GM20000 (cell line): ENCODE measurements around the gene LRRC40.

ENCODE experiments used
- DNase-seq: peaks from one replicate; pipeline ENCODE4 v3.0.0; 2012; ENCODE audit warnings: low spot score
- CTCF ChIP-seq: IDR thresholded peaks from 2 replicates; pipeline ENCODE4 v1.5.1; 2012; ENCODE audit warnings: mild to moderate bottlenecking, control low read depth; ENCODE audit errors: extremely low read depth, missing control alignments

LRRC40 gene

GRCh38 chr1:70228670-70229069 lies 23.3 kb upstream of the LRRC40 start:
- DNase-seq, result no peak
- no peak for TF ChIP-seq CTCF

GRCh38 chr1:70227439-70227838 lies 22.1 kb upstream of the LRRC40 start:
- no peak for TF ChIP-seq CTCF
- DNase-seq, result peak; percentile 11

GRCh38 chr1:70224954-70225353 lies 19.6 kb upstream of the LRRC40 start:
- TF ChIP-seq CTCF, result no peak
- no peak for DNase-seq

- no peak for DNase-seq
- TF ChIP-seq CTCF, result no peak
Observed at GRCh38 chr1:70222716-70223235, 17.4 kb upstream of the LRRC40 start.

GRCh38 chr1:70221238-70222121 lies 16.1 kb upstream of the LRRC40 start, which contains the start of gene SRSF11:
Gene SRSF11 (plus strand): TSS chr1:70221380. CDS start chr1:70221637, 257 bp downstream.
- DNase-seq, result peak; percentile 91
- no peak for TF ChIP-seq CTCF

- DNase-seq, result no peak
- no peak for TF ChIP-seq CTCF
Observed at GRCh38 chr1:70220517-70221237, 15.3 kb upstream of the LRRC40 start.

GRCh38 chr1:70220015-70220414 lies 14.6 kb upstream of the LRRC40 start:
- DNase-seq, result no peak
- no peak for TF ChIP-seq CTCF
